Activated CD8-positive, alpha-beta memory T cell treated with anti-CD3 and anti-CD28 coated beads for 36 hours (primary cell): Measurements from ENCODE around the gene OSBPL3. TPM values are rescaled to one million over a fixed set of nuclear protein-coding genes. Genes with fewer than 3 reads are reported as not detected.

Source experiments
- CTCF ChIA-PET: fragments of 350-600 bp; sonication (Branson Sonifier 250); formaldehyde crosslinking; loops from one replicate; lab custom pipeline; 2021; ENCODE audit warnings: antibody characterized with exemption; lab: Charles Lee
- POLR2A ChIA-PET: fragments of 350-600 bp; sonication (Branson Sonifier 250); formaldehyde crosslinking; loops from one replicate; lab custom pipeline; 2021; ENCODE audit warnings: antibody characterized with exemption; lab: Charles Lee
- total RNA-seq, 2 experiments: library from RNA; stranded (reverse); gene quantifications; one replicate each; pipeline ENCODE4 v1.2.3, GENCODE V29; 2021

Gene OSBPL3
- total RNA-seq, 2 experiments from 2014 or later = 74.0 to 74.3 TPM

DNA sequence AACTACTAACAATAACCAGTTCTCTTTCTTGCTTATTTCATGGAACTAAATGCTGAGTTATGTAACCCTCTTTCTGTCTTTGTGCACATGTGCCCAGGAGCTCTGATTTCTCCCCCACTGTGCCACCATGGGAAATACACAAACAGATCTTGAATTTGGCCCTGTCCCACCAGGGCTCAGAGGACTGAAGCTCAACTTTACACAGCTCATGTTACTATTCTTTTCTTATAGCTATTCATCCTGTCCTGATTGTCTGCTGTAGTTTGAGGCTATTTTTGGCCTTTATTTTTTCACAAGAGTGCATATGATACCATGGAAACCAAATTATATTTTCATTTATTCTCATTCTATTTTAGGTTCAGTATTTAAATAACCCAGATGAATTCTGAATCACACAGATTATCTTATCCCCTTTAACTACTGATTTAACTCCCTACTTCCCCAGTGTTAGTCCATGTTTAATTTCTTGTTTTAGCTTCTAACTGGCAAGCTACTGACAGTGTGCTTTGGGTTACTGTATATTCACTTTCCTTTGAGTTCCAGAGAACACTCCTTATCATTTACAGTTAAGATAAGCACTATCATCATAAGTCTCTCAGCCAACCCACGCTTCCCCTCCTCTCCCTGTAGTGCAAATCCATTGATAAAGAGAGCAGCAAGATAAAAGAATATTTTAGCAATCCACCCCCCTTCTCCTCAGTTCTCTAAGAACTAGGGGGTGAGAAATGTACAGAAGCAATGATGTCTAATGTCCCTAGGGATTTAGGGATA, 150.9 kb downstream of the OSBPL3 start:
- CTCF ChIA-PET = no interaction called here
- POLR2A ChIA-PET = no interaction called here

DNA sequence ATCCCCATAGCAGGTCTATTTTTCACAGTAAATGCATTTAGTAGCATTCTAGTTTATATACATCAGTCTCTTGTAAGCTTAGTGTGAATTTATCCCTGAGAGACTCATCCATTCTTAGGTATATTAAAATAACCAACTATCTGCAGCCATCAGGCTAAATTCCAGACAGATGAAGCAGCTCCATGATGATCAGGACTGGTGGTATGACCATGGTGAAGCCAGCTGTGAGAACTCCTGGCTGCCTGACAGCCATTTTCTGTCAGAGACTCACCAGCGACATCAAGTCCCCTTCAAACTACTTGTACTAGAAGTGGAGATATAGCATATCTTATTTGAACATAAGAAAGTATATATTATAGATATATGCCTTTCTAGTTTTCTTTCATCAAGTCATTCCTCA, 152.4 kb downstream of the OSBPL3 start:
- CTCF ChIA-PET = interaction anchor here (1.2 kb wide), 1 partner anchor 157 kb away, joined by 3 read pairs; no protein-coding TSS in a partner anchor
- POLR2A ChIA-PET = no interaction called here

DNA sequence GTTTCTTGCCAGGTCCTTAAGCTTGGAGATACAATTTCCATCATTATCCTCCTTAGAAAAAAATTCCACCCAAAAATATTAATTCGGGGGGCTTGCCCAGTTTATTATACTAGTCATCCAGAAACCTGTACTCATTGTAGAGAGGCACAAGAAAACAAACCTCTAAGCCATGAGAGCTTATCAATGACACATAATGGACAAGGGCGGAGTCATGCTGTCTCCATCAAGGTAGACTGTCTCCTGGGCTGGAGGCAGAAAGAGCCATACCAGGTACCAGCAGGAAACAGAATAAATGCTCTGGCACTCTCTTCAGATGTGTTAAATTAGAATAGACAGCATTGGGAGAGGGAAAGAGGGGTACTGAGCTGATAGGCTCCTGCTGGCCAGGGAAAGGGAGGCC, 153.0 kb downstream of the OSBPL3 start:
- ChIA-PET CTCF (interaction anchor here (0.7 to 1.5 kb wide), 4 partner anchors 14 to 267 kb away, joined by 3 to 5 read pairs (median 4); no protein-coding TSS in a partner anchor), POLR2A (interaction anchor here (0.5 to 1.2 kb wide), 3 partner anchors 151 to 1644 kb away, joined by 3 to 4 read pairs (median 3); no protein-coding TSS in a partner anchor)

DNA sequence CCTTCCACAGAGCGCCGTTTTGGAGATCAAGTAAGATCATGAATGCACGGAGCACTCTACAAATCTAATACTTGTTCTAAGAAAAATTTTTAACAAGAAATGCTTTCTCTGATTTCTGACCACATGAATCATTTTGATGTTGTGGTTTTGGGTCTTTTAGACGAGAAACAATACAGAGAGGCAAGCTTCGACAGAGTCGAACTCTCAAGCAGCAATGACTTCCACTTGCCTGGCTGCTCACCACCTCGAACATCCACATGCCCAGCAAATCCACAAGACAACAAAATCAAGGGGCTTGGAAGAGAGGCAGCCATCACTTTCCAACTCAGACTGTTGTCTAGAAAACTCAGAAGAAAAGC, 153.3 kb downstream of the OSBPL3 start:
- POLR2A ChIA-PET = interaction anchor here (0.5 to 1.2 kb wide), 3 partner anchors 152 to 1644 kb away, joined by 3 to 4 read pairs (median 3); no protein-coding TSS in a partner anchor
- CTCF ChIA-PET = interaction anchor here (0.7 to 1.5 kb wide), 4 partner anchors 14 to 267 kb away, joined by 3 to 5 read pairs (median 4); no protein-coding TSS in a partner anchor

DNA sequence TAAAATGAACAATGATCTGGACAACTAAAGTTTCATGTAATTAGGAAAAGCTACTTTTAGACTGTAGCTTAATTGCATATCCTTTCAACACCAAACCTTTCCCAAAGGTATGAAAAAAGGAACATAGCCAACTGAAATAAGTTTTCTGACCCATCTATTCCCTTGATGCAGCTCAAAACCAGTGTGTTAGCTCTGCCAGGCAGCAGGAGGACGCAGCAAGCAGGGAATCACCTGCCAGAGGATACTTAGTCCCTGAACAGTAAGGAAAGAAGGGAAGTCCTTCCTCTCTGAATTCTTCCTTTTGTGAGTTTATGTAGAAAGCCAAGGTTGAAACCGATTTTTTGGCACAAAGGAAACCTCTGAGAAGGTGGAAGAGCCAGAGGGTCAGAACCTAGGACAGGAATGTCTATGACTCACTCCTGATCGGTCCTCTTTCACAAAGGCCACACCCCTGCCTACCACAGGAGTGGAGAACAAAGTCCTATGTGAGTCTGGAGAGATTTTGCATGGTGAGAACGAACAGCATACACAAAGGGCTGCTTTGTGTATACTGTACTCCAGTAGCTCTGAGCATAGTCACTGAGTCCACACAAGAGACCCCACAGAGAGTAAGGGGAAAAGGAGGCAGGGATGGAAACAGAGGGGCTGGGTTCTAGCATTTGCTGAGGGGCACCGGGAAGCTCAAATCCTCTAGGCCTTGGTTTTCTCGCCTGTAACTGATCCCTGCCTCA, 153.9 kb downstream of the OSBPL3 start:
- ChIA-PET CTCF (interaction anchor here (0.7 to 1.5 kb wide), 4 partner anchors 13 to 268 kb away, joined by 3 to 5 read pairs (median 4); no protein-coding TSS in a partner anchor), POLR2A (interaction anchor here (0.5 to 1.2 kb wide), 4 partner anchors 152 to 1643 kb away, joined by 3 to 4 read pairs (median 4); partner anchors contain the start of gene OSBPL3)

DNA sequence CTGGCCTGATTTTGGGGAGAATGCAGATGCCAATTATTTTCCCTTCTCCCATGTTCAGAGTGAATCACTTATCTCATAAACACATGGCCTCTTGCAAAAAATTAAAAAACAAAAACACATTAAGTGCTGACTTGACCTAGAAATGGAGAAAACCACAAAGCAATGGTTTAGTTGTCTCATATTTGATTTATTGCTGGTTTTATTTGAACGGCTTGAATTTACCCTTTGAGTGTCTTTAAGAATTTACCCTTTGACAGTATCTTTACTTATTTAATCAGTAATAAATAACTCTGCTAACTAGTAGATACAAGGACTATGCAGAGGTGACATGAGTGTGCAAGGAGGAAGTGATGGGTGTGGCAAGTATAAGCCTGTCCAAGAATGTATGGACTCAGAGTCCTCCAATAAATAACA, 154.6 kb downstream of the OSBPL3 start:
- CTCF ChIA-PET = interaction anchor here (1.0 to 1.5 kb wide), 2 partner anchors 268 to 274 kb away, joined by 3 to 5 read pairs; no protein-coding TSS in a partner anchor
- POLR2A ChIA-PET = interaction anchor here (0.9 kb wide), 1 partner anchor 154 kb away, joined by 4 read pairs; the partner anchor contains the start of gene OSBPL3

DNA sequence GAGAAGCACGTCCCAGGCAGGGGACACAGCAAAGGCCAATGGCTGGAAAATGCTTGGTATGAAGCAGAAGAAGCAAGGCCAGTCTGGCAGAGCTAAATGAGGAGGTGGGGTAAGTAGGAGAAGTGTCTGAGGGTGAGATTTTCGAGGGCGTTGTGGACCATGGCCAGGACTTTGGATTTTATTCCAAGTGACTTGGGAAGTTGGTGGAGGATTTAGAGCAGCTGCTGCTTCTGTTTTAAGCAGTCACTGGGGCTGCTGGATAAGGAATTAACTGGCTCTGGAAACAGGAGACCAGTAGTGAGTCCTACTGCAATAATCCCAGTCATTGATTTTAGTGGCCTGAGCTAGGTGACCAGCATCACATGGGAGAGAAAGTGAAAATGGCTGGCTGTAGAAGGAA, 155.1 kb downstream of the OSBPL3 start:
- ChIA-PET CTCF (interaction anchor here (1.0 kb wide), 1 partner anchor 274 kb away, joined by 3 read pairs; no protein-coding TSS in a partner anchor), POLR2A (interaction anchor here (0.9 kb wide), 1 partner anchor 155 kb away, joined by 4 read pairs; the partner anchor contains the start of gene OSBPL3)

DNA sequence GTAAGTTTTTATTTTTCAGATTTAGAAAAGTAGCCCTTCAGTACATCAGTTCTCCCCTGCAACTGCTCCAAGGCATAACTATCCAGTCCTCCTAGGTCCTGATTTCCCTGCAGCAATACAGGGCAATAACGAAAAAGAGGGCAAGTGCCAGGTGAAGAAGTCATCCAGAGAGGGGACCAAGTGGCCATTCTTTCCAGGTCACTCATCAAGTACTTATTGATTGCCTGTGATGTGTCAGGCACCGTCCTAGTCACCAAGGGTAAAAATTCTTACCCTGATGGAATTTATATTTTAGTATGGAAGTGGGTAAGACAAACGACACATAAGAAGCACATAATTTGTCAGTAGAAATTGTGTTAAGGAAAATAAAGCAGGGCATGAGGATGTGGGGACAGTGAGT, 155.6 kb downstream of the OSBPL3 start:
- CTCF ChIA-PET = interaction anchor here (1.0 kb wide), 1 partner anchor 275 kb away, joined by 3 read pairs; no protein-coding TSS in a partner anchor

DNA sequence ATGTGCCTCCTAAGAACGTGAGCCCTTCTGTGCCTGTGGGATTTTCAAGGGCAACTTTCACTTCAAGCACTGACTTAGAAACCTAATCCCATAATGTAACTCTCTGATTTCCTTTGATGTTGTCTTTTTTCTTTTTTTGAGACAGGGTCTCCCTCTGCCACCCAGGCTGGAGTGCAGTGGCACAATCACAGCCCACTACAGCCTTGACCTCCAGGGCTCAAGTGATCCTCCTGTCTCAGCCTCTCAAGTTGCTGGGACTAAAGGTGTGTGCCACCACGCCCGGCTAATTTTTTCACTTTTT, 158.3 kb downstream of the OSBPL3 start:
- CTCF ChIA-PET = interaction anchor here (1.1 to 4.2 kb wide), 10 partner anchors 10 to 276 kb away, joined by 3 to 31 read pairs (median 5); partner anchors contain the start of gene OSBPL3
- POLR2A ChIA-PET = interaction anchor here (1.1 to 1.6 kb wide), 3 partner anchors 156 to 303 kb away, joined by 3 to 4 read pairs (median 4); partner anchors contain the start of genes CYCS and OSBPL3

More for the DNA sequence above, 155.6 kb downstream of the OSBPL3 start:
- POLR2A ChIA-PET = no interaction called here

DNA sequence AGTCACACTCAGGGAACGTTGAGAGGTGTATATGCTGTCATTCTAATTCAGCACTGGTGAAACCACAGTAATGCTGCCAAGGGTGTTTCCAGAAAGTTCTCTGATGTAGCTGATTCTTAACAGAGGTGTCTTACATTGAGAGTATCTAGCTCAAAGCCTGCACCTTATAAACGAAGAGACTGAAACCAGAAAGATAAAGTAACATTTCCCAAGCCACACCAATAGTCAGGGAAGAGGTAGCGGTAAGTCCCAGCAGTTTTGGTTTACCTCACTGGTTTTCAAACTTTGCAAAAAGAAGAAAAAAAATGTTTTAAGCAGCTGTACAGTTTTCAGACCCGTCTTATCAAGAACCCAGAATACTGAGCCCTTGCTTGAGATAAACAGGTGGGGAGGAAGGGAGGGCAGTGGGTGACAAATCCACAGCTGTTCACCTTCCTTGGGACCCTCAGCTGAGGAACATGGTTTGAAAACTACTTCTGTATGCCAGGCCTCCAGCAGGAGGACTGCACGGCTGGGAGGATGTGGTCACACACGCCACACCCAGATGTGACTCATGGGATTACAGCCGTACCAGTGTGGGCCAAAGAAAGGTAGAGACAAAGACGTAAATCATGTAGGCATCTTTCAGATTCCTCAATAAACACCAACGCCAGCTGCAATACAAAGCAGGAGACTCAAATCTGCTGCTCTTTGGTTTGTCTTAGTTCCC, 158.8 kb downstream of the OSBPL3 start:
- CTCF ChIA-PET = interaction anchor here (0.6 to 4.2 kb wide), 21 partner anchors 10 to 329 kb away, joined by 3 to 31 read pairs (median 4); partner anchors contain the start of gene OSBPL3
- POLR2A ChIA-PET = interaction anchor here (0.6 to 1.6 kb wide), 5 partner anchors 76 to 304 kb away, joined by 3 to 12 read pairs (median 4); partner anchors contain the start of genes CYCS and OSBPL3

DNA sequence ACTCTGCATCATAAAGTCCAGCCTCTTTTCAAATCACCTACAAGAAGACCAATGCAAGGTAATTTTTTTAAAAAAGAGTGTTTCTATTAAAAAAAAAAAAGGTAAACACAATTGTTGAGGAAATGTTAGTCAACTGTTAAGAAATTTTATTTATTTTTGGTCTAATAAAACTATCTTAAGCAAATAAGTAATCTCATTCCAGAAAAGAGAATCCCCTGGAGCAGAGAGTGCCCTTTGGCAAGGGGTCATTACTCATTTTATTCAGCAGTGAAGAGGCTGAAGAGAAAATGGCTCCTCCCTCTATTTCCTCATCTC, 159.3 kb downstream of the OSBPL3 start:
- ChIA-PET POLR2A (interaction anchor here (0.6 to 1.4 kb wide), 5 partner anchors 9 to 304 kb away, joined by 3 to 12 read pairs (median 3); partner anchors contain the start of gene CYCS), CTCF (interaction anchor here (0.6 to 4.2 kb wide), 19 partner anchors 9 to 330 kb away, joined by 3 to 31 read pairs (median 4); partner anchors contain the start of gene OSBPL3)

DNA sequence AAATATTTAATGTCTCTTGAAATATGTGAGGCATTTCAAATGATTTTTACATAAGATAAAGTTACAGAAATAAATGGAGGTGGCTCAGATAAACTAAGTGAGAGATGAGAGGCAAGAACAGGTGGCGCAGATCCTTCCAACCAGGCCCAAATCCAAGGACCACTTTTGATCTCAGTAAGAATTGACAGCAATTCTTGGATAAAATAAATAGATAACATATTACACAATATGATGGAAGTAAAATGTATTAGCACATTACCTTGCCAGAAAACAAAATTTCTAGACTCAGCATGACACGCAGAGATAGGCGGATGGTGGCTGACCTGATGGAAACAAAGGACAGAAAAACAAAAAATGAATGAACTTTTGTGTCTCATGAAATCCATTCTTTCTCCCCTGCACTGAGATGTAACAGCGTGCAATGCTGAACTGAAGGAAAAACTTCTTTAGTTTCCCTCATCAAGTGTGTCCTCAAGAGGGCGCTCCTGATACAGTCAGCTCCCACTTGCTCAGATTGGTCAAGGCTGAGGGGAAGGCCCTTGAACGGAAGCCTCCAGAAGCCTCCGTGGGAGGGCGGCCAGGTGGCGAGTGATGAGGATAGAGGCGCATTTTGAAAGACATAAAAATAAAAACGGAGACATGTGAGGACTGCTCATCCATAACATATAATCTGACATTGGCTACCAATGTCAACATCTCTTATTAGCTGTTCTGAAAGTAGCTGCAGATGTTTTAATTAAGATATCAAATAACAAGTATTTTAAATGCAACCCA, 159.9 kb downstream of the OSBPL3 start:
- ChIA-PET POLR2A (interaction anchor here (0.6 kb wide), 1 partner anchor 8 kb away, joined by 3 read pairs; no protein-coding TSS in a partner anchor), CTCF (interaction anchor here (0.6 to 4.2 kb wide), 19 partner anchors 11 to 278 kb away, joined by 3 to 31 read pairs (median 4); partner anchors contain the start of gene OSBPL3)

DNA sequence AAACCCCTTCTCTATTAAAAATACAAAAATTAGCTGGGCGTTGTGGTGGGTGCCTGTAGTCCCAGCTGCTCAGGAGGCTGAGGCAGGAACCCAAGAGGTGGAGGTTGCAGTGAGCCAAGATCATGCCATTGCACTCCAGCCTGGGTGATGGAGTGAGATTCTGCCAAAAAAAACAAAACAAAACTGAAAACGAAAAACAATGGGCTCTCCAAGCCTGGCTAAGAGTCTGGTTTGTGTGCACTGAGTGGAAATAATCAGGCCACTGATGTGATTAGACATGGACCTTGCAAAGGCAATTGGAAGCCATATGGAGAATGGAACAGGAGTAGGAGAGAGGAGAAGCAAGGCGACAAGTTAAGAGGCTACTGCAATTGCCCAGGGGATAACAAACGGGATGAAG, 162.6 kb downstream of the OSBPL3 start:
- CTCF ChIA-PET = no interaction called here

DNA sequence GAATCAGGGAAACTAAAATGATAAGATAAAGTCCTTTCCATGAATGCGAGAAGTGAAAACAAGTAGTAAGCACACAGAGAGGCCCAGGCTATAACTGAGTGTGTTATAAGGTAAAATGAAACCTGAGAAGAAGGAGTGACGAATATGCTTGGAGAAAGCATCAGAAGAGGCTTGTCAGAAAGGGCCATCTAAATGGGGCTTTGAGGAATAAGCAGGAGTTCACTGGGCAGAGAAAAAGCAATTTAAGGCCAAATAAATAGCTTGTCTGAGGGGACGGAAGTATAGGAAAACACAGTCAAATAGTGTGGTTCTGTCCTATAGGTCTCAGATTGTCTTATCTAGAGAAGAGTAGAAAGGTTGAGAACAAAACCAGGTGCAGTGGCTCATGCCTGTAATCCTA, 163.1 kb downstream of the OSBPL3 start:
- ChIA-PET POLR2A (no interaction called here), CTCF (interaction anchor here (1.0 kb wide), 1 partner anchor 282 kb away, joined by 3 read pairs; no protein-coding TSS in a partner anchor)

More for the DNA sequence above, 162.6 kb downstream of the OSBPL3 start:
- POLR2A ChIA-PET = no interaction called here

DNA sequence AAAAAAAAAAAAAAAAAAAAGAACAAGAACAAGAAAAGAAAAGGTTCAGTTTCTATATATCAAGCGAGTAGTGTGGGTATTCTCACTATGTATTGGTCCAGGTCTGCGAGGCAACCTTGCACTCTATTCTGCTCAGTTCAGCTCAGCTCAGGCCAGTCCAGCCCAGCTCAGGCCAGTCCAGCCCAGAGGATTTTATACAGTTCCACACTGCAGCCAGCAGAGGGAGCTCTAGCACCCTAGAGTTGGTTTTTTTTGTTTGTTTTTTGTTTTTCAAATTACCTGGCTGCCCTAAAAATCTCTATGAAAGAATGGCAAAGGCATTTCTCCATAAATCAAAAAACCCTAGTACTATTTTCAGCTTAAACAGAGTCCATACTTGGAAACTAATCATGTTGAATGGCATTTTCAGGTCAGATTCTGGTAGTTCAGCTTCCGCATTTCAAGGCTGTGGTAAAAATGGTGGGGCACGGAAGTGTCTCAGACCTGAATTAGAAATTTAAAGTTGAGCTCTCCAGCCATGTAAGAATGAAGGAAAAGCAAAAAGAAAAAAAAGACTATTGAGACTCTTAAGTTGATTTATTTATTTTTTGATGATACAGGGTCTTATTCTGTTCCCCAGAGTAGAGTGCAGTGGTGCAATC, 167.6 kb downstream of the OSBPL3 start:
- CTCF ChIA-PET = interaction anchor here (0.7 to 3.3 kb wide), 26 partner anchors 9 to 301 kb away, joined by 3 to 27 read pairs (median 3); partner anchors contain the start of gene OSBPL3
- POLR2A ChIA-PET = interaction anchor here (0.6 to 0.9 kb wide), 4 partner anchors 8 to 313 kb away, joined by 3 to 6 read pairs (median 4); no protein-coding TSS in a partner anchor

DNA sequence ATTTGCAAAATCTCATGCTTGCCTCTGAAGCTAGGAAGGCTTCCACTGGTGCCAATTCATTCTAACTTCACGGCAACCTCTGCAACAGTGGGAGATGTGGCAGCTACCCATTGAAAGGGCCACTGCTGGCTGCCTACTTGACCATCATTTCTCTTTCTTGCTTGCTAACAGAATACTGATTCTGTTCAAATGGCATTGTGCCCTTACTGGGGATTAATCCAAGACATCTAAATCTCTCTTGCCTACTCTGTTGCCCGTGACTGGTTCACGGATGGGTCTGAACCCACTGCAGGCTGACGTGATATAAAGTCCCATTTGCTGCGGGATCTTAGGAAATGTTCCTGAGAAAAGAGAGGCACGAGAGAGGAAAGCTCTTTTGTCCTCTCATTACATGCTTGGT, 171.5 kb downstream of the OSBPL3 start:
- CTCF ChIA-PET = interaction anchor here (0.6 to 1.1 kb wide), 4 partner anchors 11 to 1529 kb away, joined by 3 to 4 read pairs (median 4); no protein-coding TSS in a partner anchor
- POLR2A ChIA-PET = no interaction called here
